HEK293 (cell line): ENCODE results near the gene ZNF550.

Source experiments
- GLI2 ChIP-seq: fragments of 450-650 bp; formaldehyde crosslinking; IDR thresholded peaks from 2 replicates; pipeline ENCODE4; 2017; ENCODE audit warnings: missing biosample characterization, missing genetic modification characterization, low read depth, borderline replicate concordance
- ZBTB1 ChIP-seq: fragments of 450-650 bp; formaldehyde crosslinking; IDR thresholded peaks from 2 replicates; pipeline ENCODE4 v1.5.1; 2016; ENCODE audit warnings: missing biosample characterization, missing genetic modification characterization
- ZBTB17 ChIP-seq: fragments of 450-650 bp; formaldehyde crosslinking; IDR thresholded peaks from 2 replicates; pipeline ENCODE4 v1.5.1; 2016; ENCODE audit warnings: missing biosample characterization, missing genetic modification characterization
- ZEB2 ChIP-seq: fragments of 450-650 bp; formaldehyde crosslinking; IDR thresholded peaks from 2 replicates; pipeline ENCODE4 v1.5.1; 2016; ENCODE audit warnings: missing biosample characterization, missing genetic modification characterization
- ZNF10 ChIP-seq: fragments of 450-650 bp; formaldehyde crosslinking; IDR thresholded peaks from 2 replicates; pipeline ENCODE4 v1.5.1; 2017; ENCODE audit warnings: missing biosample characterization, missing genetic modification characterization
- ZNF214 ChIP-seq: fragments of 450-650 bp; formaldehyde crosslinking; IDR thresholded peaks from 2 replicates; pipeline ENCODE4 v1.5.1; 2017; ENCODE audit warnings: missing biosample characterization, mild to moderate bottlenecking, missing genetic modification characterization, borderline replicate concordance
- ZNF239 ChIP-seq: fragments of 450-650 bp; formaldehyde crosslinking; IDR thresholded peaks from 2 replicates; pipeline ENCODE4 v1.5.1; 2016; ENCODE audit warnings: missing biosample characterization, missing genetic modification characterization
- ZNF302 ChIP-seq: fragments of 450-650 bp; formaldehyde crosslinking; IDR thresholded peaks from 2 replicates; pipeline ENCODE4 v1.5.1; 2016; ENCODE audit warnings: missing biosample characterization, missing genetic modification characterization, low read depth
- ZNF37A ChIP-seq: fragments of 450-650 bp; IDR thresholded peaks from 2 replicates; pipeline ENCODE4 v1.5.1; 2018; ENCODE audit warnings: missing biosample characterization, missing genetic modification characterization
- ZNF404 ChIP-seq: fragments of 450-650 bp; formaldehyde crosslinking; IDR thresholded peaks from 2 replicates; pipeline ENCODE4 v1.5.1; 2017; ENCODE audit warnings: missing biosample characterization, missing genetic modification characterization
- ZNF48 ChIP-seq: fragments of 450-650 bp; formaldehyde crosslinking; IDR thresholded peaks from 2 replicates; pipeline ENCODE4 v1.5.1; 2016; ENCODE audit warnings: missing biosample characterization, missing genetic modification characterization
- ZNF596 ChIP-seq: fragments of 450-650 bp; IDR thresholded peaks from 2 replicates; pipeline ENCODE4 v1.5.0; 2018; ENCODE audit warnings: missing biosample characterization, mild to moderate bottlenecking, missing genetic modification characterization, moderate library complexity
- ZNF610 ChIP-seq: fragments of 450-650 bp; formaldehyde crosslinking; IDR thresholded peaks from 2 replicates; pipeline ENCODE4 v1.5.1; 2016; ENCODE audit warnings: missing biosample characterization, missing genetic modification characterization, borderline replicate concordance
- ZNF623 ChIP-seq: fragments of 450-650 bp; formaldehyde crosslinking; IDR thresholded peaks from 2 replicates; pipeline ENCODE4 v1.5.1; 2016; ENCODE audit warnings: missing biosample characterization, missing genetic modification characterization
- ZNF792 ChIP-seq: fragments of 450-650 bp; formaldehyde crosslinking; IDR thresholded peaks from 2 replicates; pipeline ENCODE4 v1.5.1; 2016; ENCODE audit warnings: missing biosample characterization, missing genetic modification characterization
- TF ChIP-seq, protein P1 (sequence below): fragments of 450-650 bp; IDR thresholded peaks from 2 replicates; pipeline ENCODE4 v1.5.1; 2018; ENCODE audit warnings: missing biosample characterization, mild to moderate bottlenecking, missing genetic modification characterization
- TF ChIP-seq, protein P2 (sequence below): fragments of 450-650 bp; formaldehyde crosslinking; IDR thresholded peaks from 2 replicates; pipeline ENCODE4 v1.5.1; 2016; ENCODE audit warnings: missing biosample characterization, missing genetic modification characterization
- TF ChIP-seq, protein P3 (sequence below): fragments of 450-650 bp; formaldehyde crosslinking; IDR thresholded peaks from 2 replicates; pipeline ENCODE4 v1.5.1; 2016; ENCODE audit warnings: missing biosample characterization, missing genetic modification characterization
- TF ChIP-seq, protein P4 (sequence below): fragments of 450-650 bp; formaldehyde crosslinking; IDR thresholded peaks from 2 replicates; pipeline ENCODE4 v1.5.1; 2016; ENCODE audit warnings: missing biosample characterization, missing genetic modification characterization, borderline replicate concordance
- TF ChIP-seq, protein P5 (sequence below): fragments of 450-650 bp; formaldehyde crosslinking; IDR thresholded peaks from 2 replicates; pipeline ENCODE4 v1.5.1; 2016; ENCODE audit warnings: missing biosample characterization, missing genetic modification characterization, low read depth
- TF ChIP-seq, protein P6 (sequence below): fragments of 450-650 bp; formaldehyde crosslinking; IDR thresholded peaks from 2 replicates; pipeline ENCODE4 v1.5.1; 2016; ENCODE audit warnings: missing biosample characterization, missing genetic modification characterization
- TF ChIP-seq, protein P7 (sequence below): fragments of 450-650 bp; formaldehyde crosslinking; IDR thresholded peaks from 2 replicates; pipeline ENCODE4 v1.5.0; 2017; ENCODE audit warnings: missing biosample characterization, missing genetic modification characterization, borderline replicate concordance
- TF ChIP-seq, protein P8 (sequence below): fragments of 450-650 bp; formaldehyde crosslinking; IDR thresholded peaks from 2 replicates; pipeline ENCODE4 v1.5.1; 2016; ENCODE audit warnings: missing biosample characterization, missing genetic modification characterization

ZNF550 gene

DNA sequence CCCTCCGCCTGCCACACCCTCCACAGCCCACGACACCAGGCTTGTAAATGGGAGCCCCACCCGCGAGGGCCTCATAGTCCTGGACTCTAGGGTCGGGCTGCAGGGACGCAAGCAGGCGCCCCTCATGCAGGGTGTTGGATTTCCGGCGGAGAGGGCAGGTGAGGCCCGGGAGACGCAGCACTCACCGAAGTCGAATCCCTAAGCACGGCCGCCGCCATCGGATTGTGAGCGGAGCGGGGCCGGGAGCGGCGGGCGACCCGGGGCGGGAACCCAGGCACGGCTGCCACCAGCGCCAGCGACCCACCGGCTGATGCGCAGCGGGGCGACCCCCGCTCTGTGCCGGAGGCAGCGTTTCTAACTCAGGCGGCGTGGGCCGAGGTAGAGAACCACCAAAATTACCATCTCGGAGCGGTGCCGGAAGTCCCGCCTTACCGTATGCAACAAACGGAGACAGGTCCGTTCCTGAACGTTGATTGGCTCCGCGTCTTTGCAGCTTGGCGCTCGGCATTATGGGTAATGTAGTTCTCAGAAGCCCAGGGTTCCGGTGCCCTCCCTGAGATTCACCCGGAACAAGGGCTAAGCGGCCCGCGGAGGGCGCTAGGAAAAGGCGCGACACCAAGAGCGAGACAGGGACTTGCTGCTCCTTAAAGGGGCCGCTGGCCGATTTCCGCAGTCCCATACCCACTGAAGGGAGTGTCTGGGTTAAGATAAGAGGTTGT is 19.0 kb upstream of the ZNF550 start, which contains the start of gene ZNF416 (continued):
- TF ChIP-seq, protein P1, sequence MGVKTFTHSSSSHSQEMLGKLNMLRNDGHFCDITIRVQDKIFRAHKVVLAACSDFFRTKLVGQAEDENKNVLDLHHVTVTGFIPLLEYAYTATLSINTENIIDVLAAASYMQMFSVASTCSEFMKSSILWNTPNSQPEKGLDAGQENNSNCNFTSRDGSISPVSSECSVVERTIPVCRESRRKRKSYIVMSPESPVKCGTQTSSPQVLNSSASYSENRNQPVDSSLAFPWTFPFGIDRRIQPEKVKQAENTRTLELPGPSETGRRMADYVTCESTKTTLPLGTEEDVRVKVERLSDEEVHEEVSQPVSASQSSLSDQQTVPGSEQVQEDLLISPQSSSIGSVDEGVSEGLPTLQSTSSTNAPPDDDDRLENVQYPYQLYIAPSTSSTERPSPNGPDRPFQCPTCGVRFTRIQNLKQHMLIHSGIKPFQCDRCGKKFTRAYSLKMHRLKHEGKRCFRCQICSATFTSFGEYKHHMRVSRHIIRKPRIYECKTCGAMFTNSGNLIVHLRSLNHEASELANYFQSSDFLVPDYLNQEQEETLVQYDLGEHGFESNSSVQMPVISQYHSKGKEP: peak; percentile 83
- no peak for TF ChIP-seq ZNF623 (tag by site-specific recombination)
- TF ChIP-seq ZBTB1: no peak
- no peak for TF ChIP-seq ZNF48 (tag by site-specific recombination)
- TF ChIP-seq ZNF596 (tag by site-specific recombination): no peak
- no peak for TF ChIP-seq ZNF302
- TF ChIP-seq, protein P2, sequence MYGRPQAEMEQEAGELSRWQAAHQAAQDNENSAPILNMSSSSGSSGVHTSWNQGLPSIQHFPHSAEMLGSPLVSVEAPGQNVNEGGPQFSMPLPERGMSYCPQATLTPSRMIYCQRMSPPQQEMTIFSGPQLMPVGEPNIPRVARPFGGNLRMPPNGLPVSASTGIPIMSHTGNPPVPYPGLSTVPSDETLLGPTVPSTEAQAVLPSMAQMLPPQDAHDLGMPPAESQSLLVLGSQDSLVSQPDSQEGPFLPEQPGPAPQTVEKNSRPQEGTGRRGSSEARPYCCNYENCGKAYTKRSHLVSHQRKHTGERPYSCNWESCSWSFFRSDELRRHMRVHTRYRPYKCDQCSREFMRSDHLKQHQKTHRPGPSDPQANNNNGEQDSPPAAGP (tag by site-specific recombination): no peak
- TF ChIP-seq ZEB2: peak; percentile 85
- no peak for TF ChIP-seq ZNF214 (tag by site-specific recombination)
- no peak for TF ChIP-seq ZNF10 (tag by site-specific recombination)
- TF ChIP-seq ZNF610 (tag by site-specific recombination): peak; percentile 40
- TF ChIP-seq, protein P3, sequence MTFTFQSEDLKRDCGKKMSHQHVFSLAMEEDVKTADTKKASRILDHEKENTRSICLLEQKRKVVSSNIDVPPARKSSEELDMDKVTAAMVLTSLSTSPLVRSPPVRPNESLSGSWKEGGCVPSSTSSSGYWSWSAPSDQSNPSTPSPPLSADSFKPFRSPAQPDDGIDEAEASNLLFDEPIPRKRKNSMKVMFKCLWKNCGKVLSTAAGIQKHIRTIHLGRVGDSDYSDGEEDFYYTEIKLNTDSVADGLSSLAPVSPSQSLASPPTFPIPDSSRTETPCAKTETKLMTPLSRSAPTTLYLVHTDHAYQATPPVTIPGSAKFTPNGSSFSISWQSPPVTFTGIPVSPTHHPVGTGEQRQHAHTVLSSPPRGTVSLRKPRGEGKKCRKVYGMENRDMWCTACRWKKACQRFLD: no peak
- TF ChIP-seq ZNF37A (tag by site-specific recombination): no peak
- TF ChIP-seq, protein P4, sequence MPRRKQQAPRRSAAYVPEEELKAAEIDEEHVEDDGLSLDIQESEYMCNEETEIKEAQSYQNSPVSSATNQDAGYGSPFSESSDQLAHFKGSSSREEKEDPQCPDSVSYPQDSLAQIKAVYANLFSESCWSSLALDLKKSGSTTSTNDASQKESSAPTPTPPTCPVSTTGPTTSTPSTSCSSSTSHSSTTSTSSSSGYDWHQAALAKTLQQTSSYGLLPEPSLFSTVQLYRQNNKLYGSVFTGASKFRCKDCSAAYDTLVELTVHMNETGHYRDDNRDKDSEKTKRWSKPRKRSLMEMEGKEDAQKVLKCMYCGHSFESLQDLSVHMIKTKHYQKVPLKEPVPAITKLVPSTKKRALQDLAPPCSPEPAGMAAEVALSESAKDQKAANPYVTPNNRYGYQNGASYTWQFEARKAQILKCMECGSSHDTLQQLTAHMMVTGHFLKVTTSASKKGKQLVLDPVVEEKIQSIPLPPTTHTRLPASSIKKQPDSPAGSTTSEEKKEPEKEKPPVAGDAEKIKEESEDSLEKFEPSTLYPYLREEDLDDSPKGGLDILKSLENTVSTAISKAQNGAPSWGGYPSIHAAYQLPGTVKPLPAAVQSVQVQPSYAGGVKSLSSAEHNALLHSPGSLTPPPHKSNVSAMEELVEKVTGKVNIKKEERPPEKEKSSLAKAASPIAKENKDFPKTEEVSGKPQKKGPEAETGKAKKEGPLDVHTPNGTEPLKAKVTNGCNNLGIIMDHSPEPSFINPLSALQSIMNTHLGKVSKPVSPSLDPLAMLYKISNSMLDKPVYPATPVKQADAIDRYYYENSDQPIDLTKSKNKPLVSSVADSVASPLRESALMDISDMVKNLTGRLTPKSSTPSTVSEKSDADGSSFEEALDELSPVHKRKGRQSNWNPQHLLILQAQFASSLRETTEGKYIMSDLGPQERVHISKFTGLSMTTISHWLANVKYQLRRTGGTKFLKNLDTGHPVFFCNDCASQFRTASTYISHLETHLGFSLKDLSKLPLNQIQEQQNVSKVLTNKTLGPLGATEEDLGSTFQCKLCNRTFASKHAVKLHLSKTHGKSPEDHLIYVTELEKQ (tag by site-specific recombination): no peak
- no peak for TF ChIP-seq GLI2
- no peak for TF ChIP-seq ZNF404
- TF ChIP-seq, protein P5, sequence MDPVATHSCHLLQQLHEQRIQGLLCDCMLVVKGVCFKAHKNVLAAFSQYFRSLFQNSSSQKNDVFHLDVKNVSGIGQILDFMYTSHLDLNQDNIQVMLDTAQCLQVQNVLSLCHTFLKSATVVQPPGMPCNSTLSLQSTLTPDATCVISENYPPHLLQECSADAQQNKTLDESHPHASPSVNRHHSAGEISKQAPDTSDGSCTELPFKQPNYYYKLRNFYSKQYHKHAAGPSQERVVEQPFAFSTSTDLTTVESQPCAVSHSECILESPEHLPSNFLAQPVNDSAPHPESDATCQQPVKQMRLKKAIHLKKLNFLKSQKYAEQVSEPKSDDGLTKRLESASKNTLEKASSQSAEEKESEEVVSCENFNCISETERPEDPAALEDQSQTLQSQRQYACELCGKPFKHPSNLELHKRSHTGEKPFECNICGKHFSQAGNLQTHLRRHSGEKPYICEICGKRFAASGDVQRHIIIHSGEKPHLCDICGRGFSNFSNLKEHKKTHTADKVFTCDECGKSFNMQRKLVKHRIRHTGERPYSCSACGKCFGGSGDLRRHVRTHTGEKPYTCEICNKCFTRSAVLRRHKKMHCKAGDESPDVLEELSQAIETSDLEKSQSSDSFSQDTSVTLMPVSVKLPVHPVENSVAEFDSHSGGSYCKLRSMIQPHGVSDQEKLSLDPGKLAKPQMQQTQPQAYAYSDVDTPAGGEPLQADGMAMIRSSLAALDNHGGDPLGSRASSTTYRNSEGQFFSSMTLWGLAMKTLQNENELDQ (tag by site-specific recombination): no peak
- TF ChIP-seq, protein P6, sequence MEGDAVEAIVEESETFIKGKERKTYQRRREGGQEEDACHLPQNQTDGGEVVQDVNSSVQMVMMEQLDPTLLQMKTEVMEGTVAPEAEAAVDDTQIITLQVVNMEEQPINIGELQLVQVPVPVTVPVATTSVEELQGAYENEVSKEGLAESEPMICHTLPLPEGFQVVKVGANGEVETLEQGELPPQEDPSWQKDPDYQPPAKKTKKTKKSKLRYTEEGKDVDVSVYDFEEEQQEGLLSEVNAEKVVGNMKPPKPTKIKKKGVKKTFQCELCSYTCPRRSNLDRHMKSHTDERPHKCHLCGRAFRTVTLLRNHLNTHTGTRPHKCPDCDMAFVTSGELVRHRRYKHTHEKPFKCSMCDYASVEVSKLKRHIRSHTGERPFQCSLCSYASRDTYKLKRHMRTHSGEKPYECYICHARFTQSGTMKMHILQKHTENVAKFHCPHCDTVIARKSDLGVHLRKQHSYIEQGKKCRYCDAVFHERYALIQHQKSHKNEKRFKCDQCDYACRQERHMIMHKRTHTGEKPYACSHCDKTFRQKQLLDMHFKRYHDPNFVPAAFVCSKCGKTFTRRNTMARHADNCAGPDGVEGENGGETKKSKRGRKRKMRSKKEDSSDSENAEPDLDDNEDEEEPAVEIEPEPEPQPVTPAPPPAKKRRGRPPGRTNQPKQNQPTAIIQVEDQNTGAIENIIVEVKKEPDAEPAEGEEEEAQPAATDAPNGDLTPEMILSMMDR (tag by site-specific recombination): peak; percentile 58; the same call in 1 of the 2 replicates
- TF ChIP-seq ZNF239: no peak
- TF ChIP-seq, protein P7, sequence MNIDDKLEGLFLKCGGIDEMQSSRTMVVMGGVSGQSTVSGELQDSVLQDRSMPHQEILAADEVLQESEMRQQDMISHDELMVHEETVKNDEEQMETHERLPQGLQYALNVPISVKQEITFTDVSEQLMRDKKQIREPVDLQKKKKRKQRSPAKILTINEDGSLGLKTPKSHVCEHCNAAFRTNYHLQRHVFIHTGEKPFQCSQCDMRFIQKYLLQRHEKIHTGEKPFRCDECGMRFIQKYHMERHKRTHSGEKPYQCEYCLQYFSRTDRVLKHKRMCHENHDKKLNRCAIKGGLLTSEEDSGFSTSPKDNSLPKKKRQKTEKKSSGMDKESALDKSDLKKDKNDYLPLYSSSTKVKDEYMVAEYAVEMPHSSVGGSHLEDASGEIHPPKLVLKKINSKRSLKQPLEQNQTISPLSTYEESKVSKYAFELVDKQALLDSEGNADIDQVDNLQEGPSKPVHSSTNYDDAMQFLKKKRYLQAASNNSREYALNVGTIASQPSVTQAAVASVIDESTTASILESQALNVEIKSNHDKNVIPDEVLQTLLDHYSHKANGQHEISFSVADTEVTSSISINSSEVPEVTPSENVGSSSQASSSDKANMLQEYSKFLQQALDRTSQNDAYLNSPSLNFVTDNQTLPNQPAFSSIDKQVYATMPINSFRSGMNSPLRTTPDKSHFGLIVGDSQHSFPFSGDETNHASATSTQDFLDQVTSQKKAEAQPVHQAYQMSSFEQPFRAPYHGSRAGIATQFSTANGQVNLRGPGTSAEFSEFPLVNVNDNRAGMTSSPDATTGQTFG (tag by site-specific recombination): no peak
- peak; percentile 63; the same call in 1 of the 2 replicates for TF ChIP-seq ZBTB17 (tag by site-specific recombination)
- TF ChIP-seq, protein P8, sequence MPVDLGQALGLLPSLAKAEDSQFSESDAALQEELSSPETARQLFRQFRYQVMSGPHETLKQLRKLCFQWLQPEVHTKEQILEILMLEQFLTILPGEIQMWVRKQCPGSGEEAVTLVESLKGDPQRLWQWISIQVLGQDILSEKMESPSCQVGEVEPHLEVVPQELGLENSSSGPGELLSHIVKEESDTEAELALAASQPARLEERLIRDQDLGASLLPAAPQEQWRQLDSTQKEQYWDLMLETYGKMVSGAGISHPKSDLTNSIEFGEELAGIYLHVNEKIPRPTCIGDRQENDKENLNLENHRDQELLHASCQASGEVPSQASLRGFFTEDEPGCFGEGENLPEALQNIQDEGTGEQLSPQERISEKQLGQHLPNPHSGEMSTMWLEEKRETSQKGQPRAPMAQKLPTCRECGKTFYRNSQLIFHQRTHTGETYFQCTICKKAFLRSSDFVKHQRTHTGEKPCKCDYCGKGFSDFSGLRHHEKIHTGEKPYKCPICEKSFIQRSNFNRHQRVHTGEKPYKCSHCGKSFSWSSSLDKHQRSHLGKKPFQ (tag by site-specific recombination): no peak
- no peak for TF ChIP-seq ZNF792 (tag by site-specific recombination)
